ENCODE results near the gene BTF3.
"Not testable (repeated sequence)": the region's sequence is repeated elsewhere in the genome, so short reads cannot be mapped to it uniquely, and the experiment has no call there.

The BTF3 gene

GRCh38 chr5:73486119-73486899, 11.9 kb upstream of the BTF3 start:
- DNase-seq: no peak

GRCh38 chr5:73487257-73487656, 11.0 kb upstream of the BTF3 start:
- not testable (repeated sequence) for DNase-seq

- no peak for DNase-seq
Observed at GRCh38 chr5:73487815-73488214, 10.4 kb upstream of the BTF3 start.

GRCh38 chr5:73488806-73489205, 9.4 kb upstream of the BTF3 start:
- no peak for DNase-seq

- DNase-seq: no peak
Observed at GRCh38 chr5:73490088-73490487, 8.2 kb upstream of the BTF3 start.

- no peak for DNase-seq
Observed at GRCh38 chr5:73491155-73491554, 7.1 kb upstream of the BTF3 start.

- no peak for DNase-seq
Observed at GRCh38 chr5:73493421-73493820, 4.8 kb upstream of the BTF3 start.

GRCh38 chr5:73494721-73495120, 3.5 kb upstream of the BTF3 start:
- DNase-seq: no peak

- DNase-seq: no peak
Observed at GRCh38 chr5:73495772-73496335, 2.4 kb upstream of the BTF3 start.

GRCh38 chr5:73496984-73497457, 1.2 kb upstream of the BTF3 start:
- DNase-seq: peak; percentile 55

GRCh38 chr5:73497497-73498056, 665 bp upstream of the BTF3 start:
- DNase-seq: peak; percentile 0

- no peak for DNase-seq
Observed at GRCh38 chr5:73499187-73499586, 945 bp downstream of the BTF3 start.

- DNase-seq: no peak
Observed at GRCh38 chr5:73499756-73500155, 1.5 kb downstream of the BTF3 start.

GRCh38 chr5:73501406-73501805, 3.2 kb downstream of the BTF3 start:
- no peak for DNase-seq

GRCh38 chr5:73506459-73506955, 8.3 kb downstream of the BTF3 start:
- no peak for DNase-seq

GRCh38 chr5:73507062-73507461, 8.8 kb downstream of the BTF3 start:
- peak; percentile 1 for DNase-seq

GRCh38 chr5:73508521-73508920, 10.3 kb downstream of the BTF3 start:
- not testable (repeated sequence) for DNase-seq

- peak; percentile 16 for DNase-seq
Observed at GRCh38 chr5:73513996-73514395, 15.8 kb downstream of the BTF3 start.

GRCh38 chr5:73514418-73514817, 16.2 kb downstream of the BTF3 start:
- DNase-seq: no peak

- peak; percentile 32 for DNase-seq
Observed at GRCh38 chr5:73515232-73515631, 17.0 kb downstream of the BTF3 start.

GRCh38 chr5:73519531-73520283, 21.5 kb downstream of the BTF3 start:
- DNase-seq: peak; percentile 48

- no peak for DNase-seq
Observed at GRCh38 chr5:73522989-73523388, 24.7 kb downstream of the BTF3 start.

GRCh38 chr5:73523861-73524260, 25.6 kb downstream of the BTF3 start:
- DNase-seq: no peak
